ENCODE results near the gene APOO.

DNA sequence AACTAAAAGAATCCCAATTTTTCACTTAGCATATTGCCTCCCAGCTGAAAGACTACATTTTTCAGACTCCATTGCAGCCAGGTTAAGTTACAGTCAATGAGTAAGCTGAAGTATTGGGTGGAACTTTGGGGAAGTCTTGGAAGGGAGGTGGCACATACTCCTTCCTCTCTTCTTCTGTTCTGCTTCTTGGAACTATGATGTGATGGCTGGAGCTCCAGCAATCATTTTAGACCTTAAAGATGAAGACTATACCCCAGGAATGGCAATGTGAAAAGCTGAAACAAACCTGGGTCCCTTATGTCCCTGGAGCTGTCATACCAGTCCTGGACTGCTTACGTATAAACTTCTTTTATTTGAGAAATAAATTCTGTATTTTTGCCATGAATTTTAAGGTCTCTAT is 93.9 kb downstream of the APOO start:
- TF ChIP-seq ZBTB7A (IDR thresholded peaks at IDR 0.05; ENCODE audit: low read depth), result no peak
- no peak for TF ChIP-seq EP300 (IDR thresholded peaks at IDR 0.05; ENCODE audit: borderline replicate concordance)
- no peak for TF ChIP-seq TAF1 (IDR thresholded peaks at IDR 0.05; ENCODE audit: low read depth)
- no peak for TF ChIP-seq CREB1 (IDR thresholded peaks at IDR 0.05; ENCODE audit: low read depth)
- no peak for TF ChIP-seq REST (IDR thresholded peaks at IDR 0.05; ENCODE audit: low read depth)
- TF ChIP-seq USF1 (IDR thresholded peaks at IDR 0.05), result no peak
- TF ChIP-seq EGR1 (IDR thresholded peaks at IDR 0.05), result no peak
- no peak for TF ChIP-seq TCF12 (IDR thresholded peaks at IDR 0.05; ENCODE audit: low read depth)
- TF ChIP-seq MAX (IDR thresholded peaks at IDR 0.05), result no peak
- no peak for TF ChIP-seq RAD21 (IDR thresholded peaks at IDR 0.05; ENCODE audit: low read depth)
- no peak for TF ChIP-seq YY1 (IDR thresholded peaks at IDR 0.05; ENCODE audit: low read depth)
